Tibial nerve (tissue), 4 donors: ENCODE results near the gene TRAPPC2.

Experiments
- EP300 ChIP-seq, 2 donors: sonication (generic); formaldehyde crosslinking; IDR thresholded peaks; one replicate each; pipeline ENCODE4 v1.6.1; 2017; ENCODE audit warnings: antibody characterized with exemption in 2 of 2, mild to moderate bottlenecking in 1 of 2
- POLR2A ChIP-seq, 2 donors: fragments of 450-650 bp; IDR thresholded peaks; one replicate each; pipeline ENCODE4 v1.6.1; 2017; ENCODE audit warnings: antibody characterized with exemption in 2 of 2, mild to moderate bottlenecking in 2 of 2, moderate library complexity in 2 of 2
- TF ChIP-seq, protein P1 (sequence below), 5 experiments: fragments of 200-600 bp in 3 of 5; fragments of 450-650 bp in 2 of 5; sonication (generic) in 3 of 5; IDR thresholded peaks; one replicate each; pipeline ENCODE4 v1.5.1; 2016 to 2019; ENCODE audit warnings: antibody characterized with exemption in 5 of 5, mild to moderate bottlenecking in 3 of 5, moderate library complexity in 2 of 5

DNA sequence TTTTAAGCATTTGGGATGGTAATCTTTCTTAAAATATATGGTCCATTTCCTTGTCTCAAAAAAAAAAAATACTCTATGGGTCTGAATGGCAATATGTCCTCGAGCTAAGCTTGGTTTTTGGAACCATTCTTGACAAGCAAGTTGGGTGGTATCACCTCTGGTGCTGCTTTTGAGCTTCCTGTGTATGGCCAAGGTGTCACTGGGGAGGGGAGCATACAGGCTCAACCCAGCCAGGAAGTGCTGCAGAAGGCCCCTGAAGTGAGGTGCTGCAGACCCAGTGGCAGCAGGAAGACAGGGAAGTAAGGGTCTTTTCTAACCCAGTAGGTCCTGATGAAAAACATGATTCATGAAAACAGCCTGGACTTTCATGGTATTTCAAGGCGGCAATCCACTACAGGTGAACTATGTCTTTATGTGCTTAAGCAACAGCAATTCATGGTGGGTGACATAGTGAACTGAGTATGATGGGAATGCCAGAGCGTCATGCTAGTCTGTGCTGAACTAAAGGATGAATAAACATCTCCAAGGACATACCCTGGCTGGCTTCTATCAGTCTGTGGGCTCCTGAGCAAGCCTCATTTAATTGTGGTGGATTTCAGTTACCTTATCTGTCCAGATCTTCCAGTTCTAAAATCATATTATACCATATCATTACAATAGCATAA, 15.1 kb downstream of the TRAPPC2 start:
- TF ChIP-seq, protein P1, sequence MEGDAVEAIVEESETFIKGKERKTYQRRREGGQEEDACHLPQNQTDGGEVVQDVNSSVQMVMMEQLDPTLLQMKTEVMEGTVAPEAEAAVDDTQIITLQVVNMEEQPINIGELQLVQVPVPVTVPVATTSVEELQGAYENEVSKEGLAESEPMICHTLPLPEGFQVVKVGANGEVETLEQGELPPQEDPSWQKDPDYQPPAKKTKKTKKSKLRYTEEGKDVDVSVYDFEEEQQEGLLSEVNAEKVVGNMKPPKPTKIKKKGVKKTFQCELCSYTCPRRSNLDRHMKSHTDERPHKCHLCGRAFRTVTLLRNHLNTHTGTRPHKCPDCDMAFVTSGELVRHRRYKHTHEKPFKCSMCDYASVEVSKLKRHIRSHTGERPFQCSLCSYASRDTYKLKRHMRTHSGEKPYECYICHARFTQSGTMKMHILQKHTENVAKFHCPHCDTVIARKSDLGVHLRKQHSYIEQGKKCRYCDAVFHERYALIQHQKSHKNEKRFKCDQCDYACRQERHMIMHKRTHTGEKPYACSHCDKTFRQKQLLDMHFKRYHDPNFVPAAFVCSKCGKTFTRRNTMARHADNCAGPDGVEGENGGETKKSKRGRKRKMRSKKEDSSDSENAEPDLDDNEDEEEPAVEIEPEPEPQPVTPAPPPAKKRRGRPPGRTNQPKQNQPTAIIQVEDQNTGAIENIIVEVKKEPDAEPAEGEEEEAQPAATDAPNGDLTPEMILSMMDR (IDR thresholded peaks at IDR 0.05), result no peak
- TF ChIP-seq EP300 (IDR thresholded peaks at IDR 0.05) (no peak), POLR2A (IDR thresholded peaks at IDR 0.05) (no peak)
